Hippocampal formation (tissue), 2 donors: Measurements from ENCODE around the gene KY.

Source experiments
- DNase-seq, 2 donors: peaks; one replicate each; lab custom pipeline; 2025; lab: John Stamatoyannopoulos, UW

KY gene

GRCh38 chr3:134644731-134645514 lies 5.9 kb downstream of the KY start:
- no peak for DNase-seq

GRCh38 chr3:134643150-134643675 lies 7.6 kb downstream of the KY start:
- DNase-seq, result no peak

GRCh38 chr3:134642445-134643149 lies 8.2 kb downstream of the KY start:
- DNase-seq, result no peak

GRCh38 chr3:134641671-134642300 lies 9.0 kb downstream of the KY start:
- DNase-seq, result no peak

GRCh38 chr3:134640872-134641470 lies 9.9 kb downstream of the KY start:
- DNase-seq, result peak in 1 of 2 donors; percentile 31

- DNase-seq, result no peak
Measured at GRCh38 chr3:134640378-134640777, 10.4 kb downstream of the KY start.

GRCh38 chr3:134638385-134639030 lies 12.3 kb downstream of the KY start:
- DNase-seq, result no peak

GRCh38 chr3:134636406-134636805 lies 14.4 kb downstream of the KY start:
- no peak for DNase-seq

GRCh38 chr3:134630506-134630905 lies 20.3 kb downstream of the KY start:
- DNase-seq, result no peak

- DNase-seq, result no peak
Measured at GRCh38 chr3:134628884-134629283, 21.9 kb downstream of the KY start.

GRCh38 chr3:134627831-134628230 lies 23.0 kb downstream of the KY start:
- no peak for DNase-seq

- no peak for DNase-seq
Measured at GRCh38 chr3:134625885-134626741, 24.7 kb downstream of the KY start.

- no peak for DNase-seq
Measured at GRCh38 chr3:134625462-134625861, 25.4 kb downstream of the KY start.

GRCh38 chr3:134624537-134625287 lies 26.1 kb downstream of the KY start:
- DNase-seq, result no peak

GRCh38 chr3:134623615-134624245 lies 27.1 kb downstream of the KY start:
- no peak for DNase-seq

GRCh38 chr3:134622806-134623365 lies 27.9 kb downstream of the KY start:
- no peak for DNase-seq

- DNase-seq, result no peak
Measured at GRCh38 chr3:134621854-134622253, 29.0 kb downstream of the KY start.

GRCh38 chr3:134620476-134621115 lies 30.2 kb downstream of the KY start:
- no peak for DNase-seq
